GM19239 (cell line): Measurements from ENCODE around the gene SLCO4A1.

Experiments
- DNase-seq: peaks from one replicate; pipeline ENCODE4 v3.0.0; 2011; ENCODE audit warnings: low spot score; ENCODE audit not compliant: insufficient read length
- FAIRE-seq: peaks from 2 replicates; lab custom pipeline; 2011; peaks lifted over from hg19 to GRCh38; lab: Jason Lieb, UNC

SLCO4A1 gene

GRCh38 chr20:62606551-62607201, 35.6 kb upstream of the SLCO4A1 start:
- no peak for DNase-seq
- FAIRE-seq, result no peak

- DNase-seq (no peak), FAIRE-seq (no peak)
Measured at GRCh38 chr20:62607366-62608217, 34.7 kb upstream of the SLCO4A1 start.

- no peak for FAIRE-seq
- no peak for DNase-seq
Measured at GRCh38 chr20:62608218-62608565, 34.1 kb upstream of the SLCO4A1 start.

- DNase-seq (no peak), FAIRE-seq (no peak)
Measured at GRCh38 chr20:62609279-62609720, 33.0 kb upstream of the SLCO4A1 start.

GRCh38 chr20:62609811-62610757, 32.2 kb upstream of the SLCO4A1 start:
- FAIRE-seq (no peak), DNase-seq (no peak)

GRCh38 chr20:62611012-62611411, 31.3 kb upstream of the SLCO4A1 start:
- DNase-seq, result no peak

GRCh38 chr20:62611819-62612218, 30.5 kb upstream of the SLCO4A1 start:
- DNase-seq, result no peak
- no peak for FAIRE-seq

More at GRCh38 chr20:62611012-62611411, 31.3 kb upstream of the SLCO4A1 start:
- no peak for FAIRE-seq

GRCh38 chr20:62614085-62614960, 28.0 kb upstream of the SLCO4A1 start:
- DNase-seq, result no peak

GRCh38 chr20:62614961-62615680, 27.2 kb upstream of the SLCO4A1 start:
- DNase-seq (no peak), FAIRE-seq (no peak)

More at GRCh38 chr20:62614085-62614960, 28.0 kb upstream of the SLCO4A1 start:
- FAIRE-seq, result no peak

GRCh38 chr20:62615750-62616251, 26.5 kb upstream of the SLCO4A1 start:
- DNase-seq (no peak), FAIRE-seq (no peak)

GRCh38 chr20:62616728-62617621, 25.3 kb upstream of the SLCO4A1 start:
- no peak for FAIRE-seq

GRCh38 chr20:62617711-62618483, 24.4 kb upstream of the SLCO4A1 start:
- DNase-seq (peak; percentile 61), FAIRE-seq (no peak)

More at GRCh38 chr20:62616728-62617621, 25.3 kb upstream of the SLCO4A1 start:
- peak; percentile 93 for DNase-seq

GRCh38 chr20:62618611-62619529, 23.4 kb upstream of the SLCO4A1 start:
- DNase-seq (no peak), FAIRE-seq (no peak)

- DNase-seq, result no peak
- FAIRE-seq, result no peak
Measured at GRCh38 chr20:62620625-62621024, 21.7 kb upstream of the SLCO4A1 start.

GRCh38 chr20:62621251-62622110, 20.8 kb upstream of the SLCO4A1 start:
- FAIRE-seq (no peak), DNase-seq (no peak)
